Stimulated activated CD8-positive, alpha-beta memory T cell treated with anti-CD3 and anti-CD28 coated beads, Interleukin-7, amount 100 ng/mL, for 24 hours (primary cell): Measurements from ENCODE around the gene TNFRSF25.

Source experiments
- DNase-seq: peaks from one replicate; pipeline ENCODE4 v3.0.0-alpha.2; 2020; ENCODE audit warnings: low read depth

TNFRSF25 gene, protein sequence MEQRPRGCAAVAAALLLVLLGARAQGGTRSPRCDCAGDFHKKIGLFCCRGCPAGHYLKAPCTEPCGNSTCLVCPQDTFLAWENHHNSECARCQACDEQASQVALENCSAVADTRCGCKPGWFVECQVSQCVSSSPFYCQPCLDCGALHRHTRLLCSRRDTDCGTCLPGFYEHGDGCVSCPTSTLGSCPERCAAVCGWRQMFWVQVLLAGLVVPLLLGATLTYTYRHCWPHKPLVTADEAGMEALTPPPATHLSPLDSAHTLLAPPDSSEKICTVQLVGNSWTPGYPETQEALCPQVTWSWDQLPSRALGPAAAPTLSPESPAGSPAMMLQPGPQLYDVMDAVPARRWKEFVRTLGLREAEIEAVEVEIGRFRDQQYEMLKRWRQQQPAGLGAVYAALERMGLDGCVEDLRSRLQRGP

GRCh38 chr1:6466023-6466422 is at the start of gene TNFRSF25:
Gene TNFRSF25 (minus strand): TSS chr1:6466173. CDS start chr1:6466107, 66 bp downstream.
- no peak for DNase-seq

GRCh38 chr1:6515771-6516170 is 49.8 kb upstream of the TNFRSF25 start:
- DNase-seq = no peak

GRCh38 chr1:6513320-6513801 is 47.4 kb upstream of the TNFRSF25 start:
- DNase-seq = no peak

- no peak for DNase-seq
Measured at GRCh38 chr1:6512908-6513280, 46.9 kb upstream of the TNFRSF25 start.

GRCh38 chr1:6512245-6512907 is 46.4 kb upstream of the TNFRSF25 start:
- DNase-seq = no peak

- DNase-seq = no peak
Measured at GRCh38 chr1:6511561-6512244, 45.7 kb upstream of the TNFRSF25 start.

- no peak for DNase-seq
Measured at GRCh38 chr1:6511056-6511455, 45.1 kb upstream of the TNFRSF25 start.

DNA sequence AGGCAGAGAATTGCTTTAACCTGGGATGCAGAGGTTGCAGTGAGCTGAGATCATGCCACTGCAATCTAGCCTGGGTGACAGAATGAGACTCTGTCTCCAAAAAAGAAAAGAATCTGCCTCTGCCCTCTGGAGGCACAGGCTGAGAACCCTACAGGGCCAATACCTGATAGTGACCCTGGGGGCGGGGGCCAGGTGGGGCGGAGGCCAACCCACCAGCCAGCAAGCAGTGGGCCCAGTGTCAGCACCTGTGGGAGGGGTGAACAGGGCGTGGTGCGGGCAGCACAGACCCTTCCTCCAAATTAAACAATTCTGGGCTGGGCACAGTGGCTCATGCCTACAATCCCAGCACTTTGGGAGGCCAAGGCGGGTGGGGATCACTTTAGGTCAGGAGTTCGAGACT is 44.5 kb upstream of the TNFRSF25 start:
- DNase-seq = no peak

- DNase-seq = no peak
Measured at GRCh38 chr1:6509919-6510291, 43.9 kb upstream of the TNFRSF25 start.

- no peak for DNase-seq
Measured at GRCh38 chr1:6509220-6509918, 43.4 kb upstream of the TNFRSF25 start.

- no peak for DNase-seq
Measured at GRCh38 chr1:6508816-6509189, 42.8 kb upstream of the TNFRSF25 start.

DNA sequence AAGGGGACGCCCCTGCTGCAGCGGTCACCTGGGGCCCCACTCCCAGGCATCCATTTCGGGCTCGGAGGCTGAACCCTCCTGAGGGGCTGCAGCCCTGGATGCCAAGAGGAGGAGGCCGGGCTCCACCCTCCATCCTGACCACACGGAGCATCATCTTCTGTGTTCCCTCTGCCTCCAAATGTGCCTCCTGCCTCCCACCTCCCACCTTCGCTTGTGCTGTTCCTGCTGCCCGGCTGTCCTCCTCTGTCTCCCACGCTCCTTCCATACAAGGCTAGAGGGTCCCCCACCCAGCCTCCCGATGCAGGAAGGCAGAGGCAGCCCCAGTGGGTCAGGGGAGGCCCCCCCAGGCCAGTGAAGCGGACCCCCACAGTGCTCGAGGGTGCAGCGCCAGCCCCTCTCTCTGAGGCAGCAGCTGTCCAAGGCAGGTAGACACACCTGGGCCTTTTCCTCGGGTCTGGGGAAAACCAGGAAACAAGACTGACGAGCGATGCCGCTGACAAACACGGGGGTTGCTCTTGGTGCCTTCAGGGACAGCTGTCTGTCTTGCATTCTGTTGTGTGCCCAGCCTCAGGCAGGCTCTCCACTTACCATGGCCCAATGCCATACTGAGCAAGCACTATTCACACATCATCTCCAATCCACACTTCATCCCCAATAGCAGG is 42.3 kb upstream of the TNFRSF25 start:
- DNase-seq = no peak

DNA sequence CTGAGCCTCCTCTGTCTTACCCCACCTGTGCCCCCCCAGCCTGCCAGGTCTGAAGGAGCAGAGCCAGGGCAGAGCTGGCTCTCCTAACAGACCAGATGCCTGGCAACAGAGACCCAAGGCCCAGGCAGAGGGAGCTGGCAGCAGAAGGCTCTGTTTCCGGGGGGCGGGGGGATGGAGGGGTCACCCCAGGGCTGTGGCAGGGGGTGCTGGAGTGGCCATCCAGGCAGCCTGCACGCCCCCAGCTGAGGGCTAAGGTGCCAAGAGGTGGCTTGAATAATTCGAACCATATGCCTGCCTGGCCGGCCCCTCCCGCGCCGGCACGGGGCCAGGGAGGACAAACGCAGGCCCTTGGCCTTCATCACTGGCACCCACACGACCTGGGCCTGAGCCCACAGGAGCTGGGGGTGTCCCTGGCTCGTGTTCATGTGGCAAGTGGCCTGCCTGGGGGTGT is 41.5 kb upstream of the TNFRSF25 start:
- no peak for DNase-seq

DNA sequence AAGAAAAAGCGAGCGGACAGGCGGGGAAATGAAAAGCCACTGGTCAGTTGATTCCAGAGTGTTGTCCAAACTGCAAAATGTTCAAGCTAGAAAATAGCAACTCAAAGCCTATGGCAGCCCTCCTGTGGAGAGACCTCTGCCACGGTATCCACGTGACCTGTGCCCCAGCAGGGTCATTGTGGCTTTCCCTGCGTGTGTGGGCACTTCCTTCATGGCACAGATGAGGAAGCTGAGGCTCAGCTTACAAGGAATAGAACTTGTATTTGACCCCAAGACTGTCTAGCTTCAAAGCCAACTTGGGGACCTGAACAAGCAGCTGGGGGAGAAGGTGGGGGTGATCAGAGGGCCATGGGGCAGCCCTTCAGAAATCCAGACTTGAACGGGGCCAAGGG is 41.1 kb upstream of the TNFRSF25 start:
- DNase-seq = no peak

GRCh38 chr1:6506210-6507036 is 40.5 kb upstream of the TNFRSF25 start:
- DNase-seq = no peak

DNA sequence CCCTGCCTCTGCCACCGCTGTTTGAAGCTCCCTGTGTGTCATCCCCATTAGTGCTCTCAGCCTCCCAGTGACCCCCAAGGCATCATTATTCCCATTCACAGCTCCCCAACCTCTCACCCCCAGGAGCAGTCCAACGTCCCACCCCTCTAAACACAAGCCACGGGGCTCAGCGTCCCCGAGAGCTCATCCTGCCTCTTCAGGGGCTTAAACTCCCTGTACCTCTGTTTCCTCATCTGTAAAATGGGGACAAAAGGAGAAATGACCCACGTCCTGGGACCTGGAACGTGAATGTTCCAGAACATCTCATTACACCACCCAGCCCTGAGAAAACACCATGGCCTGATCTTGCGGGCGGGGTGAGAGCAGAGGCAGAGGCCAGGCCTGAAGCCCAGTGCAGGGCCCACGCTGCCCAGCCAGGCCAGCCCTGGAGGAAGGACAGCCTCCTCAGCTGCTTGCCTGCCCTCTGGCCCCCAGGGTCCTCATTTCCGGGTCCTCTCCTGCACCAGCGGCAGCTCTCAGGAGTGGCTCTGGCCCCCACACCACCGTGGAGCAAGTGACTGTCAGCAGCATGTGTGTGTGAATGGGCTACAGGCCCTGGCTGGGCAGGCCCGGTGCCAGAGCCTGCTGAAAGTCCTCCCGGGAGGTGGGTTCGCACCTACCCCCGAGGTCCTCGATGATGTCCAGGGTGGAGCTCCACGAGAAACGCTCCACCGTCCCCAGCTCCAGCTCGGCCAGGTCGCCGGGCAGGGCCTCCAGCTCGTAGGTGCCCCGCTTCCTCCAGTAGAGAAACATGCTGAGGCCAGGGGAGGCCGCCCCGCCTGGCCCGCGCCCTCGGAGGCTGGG is 39.6 kb upstream of the TNFRSF25 start:
- no peak for DNase-seq

DNA sequence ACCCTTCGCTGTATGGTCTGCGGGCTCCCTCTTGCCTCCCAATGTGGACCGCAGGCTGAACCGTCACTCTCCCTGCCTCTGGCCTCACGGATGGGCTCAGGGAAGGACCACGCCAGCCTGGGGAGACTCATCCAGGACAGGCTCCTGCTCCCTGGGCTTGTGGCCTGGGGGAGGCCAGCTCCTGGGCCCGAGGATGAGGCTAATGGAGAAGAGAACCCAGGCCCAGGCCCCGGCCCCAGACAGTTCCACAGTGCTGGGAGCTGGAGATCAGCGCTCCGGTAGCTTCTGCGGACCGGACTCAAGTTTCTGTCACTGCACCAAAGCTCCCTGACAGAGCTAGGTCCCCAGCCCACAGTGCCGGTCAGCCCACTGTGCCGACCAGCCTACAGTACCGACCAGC is 38.9 kb upstream of the TNFRSF25 start:
- DNase-seq = no peak

DNA sequence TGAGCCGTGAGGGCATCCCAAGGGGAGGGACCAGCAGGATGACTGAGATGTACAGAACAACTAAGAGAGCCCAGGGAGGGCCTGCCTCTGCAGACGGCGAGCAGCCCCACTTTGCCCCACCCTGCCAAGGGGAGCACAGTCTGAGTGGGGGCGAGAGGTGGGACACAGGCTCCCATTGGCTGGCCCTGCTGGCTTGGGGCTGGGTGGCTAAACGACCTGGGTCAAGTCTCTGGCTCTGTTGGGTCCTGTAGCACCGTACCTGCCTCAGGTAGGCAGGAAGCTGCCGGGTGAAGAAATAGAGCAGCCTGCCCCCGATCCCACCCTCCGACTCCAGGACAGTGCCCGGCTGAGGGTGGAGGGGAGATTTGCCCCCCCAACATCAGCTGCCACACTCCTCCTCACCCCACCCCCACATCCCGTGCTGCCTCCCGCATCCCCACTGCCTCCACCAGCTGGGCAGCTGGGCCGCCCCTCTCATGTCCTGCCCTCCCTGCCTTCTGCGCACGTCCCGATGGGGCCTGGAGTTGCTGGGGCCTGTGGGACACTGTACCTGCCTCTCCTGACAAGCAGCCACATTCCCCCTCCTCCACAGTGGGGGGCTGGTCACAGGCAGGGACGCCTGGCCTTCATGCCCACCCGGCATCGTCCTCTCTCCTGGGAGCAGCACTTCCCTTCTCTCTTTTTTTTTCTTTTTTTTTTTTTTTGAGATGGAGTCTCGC is 38.1 kb upstream of the TNFRSF25 start:
- DNase-seq = no peak
